Bronchial epithelial cell (primary cell): ENCODE data around the gene ALDH18A1. TPM values are rescaled to one million over a fixed set of nuclear protein-coding genes. Genes with fewer than 3 reads are reported as not detected.

Experiments used
- DNase-seq: peaks from one replicate; pipeline ENCODE4 v3.0.0-alpha.2; 2010; ENCODE audit warnings: low read depth
- FAIRE-seq: peaks from 2 replicates; lab custom pipeline; 2011; peaks lifted over from hg19 to GRCh38; lab: Jason Lieb, UNC
- H3K27me3 ChIP-seq: 2 replicates; pipeline ENCODE4 v1.5.1; 2011; ENCODE audit warnings: low read length; ENCODE audit not compliant: control insufficient read depth, insufficient read depth
- H3K36me3 ChIP-seq: 2 replicates; pipeline ENCODE4 v1.5.1; 2011; ENCODE audit warnings: low read length; ENCODE audit not compliant: control insufficient read depth, insufficient read depth
- H3K4me3 ChIP-seq: 2 replicates; pipeline ENCODE4 v1.5.1; 2011; ENCODE audit warnings: mild to moderate bottlenecking, low read depth, low read length, control low read depth
- CTCF ChIP-seq: IDR thresholded peaks from 2 replicates; pipeline ENCODE4 v1.5.1; 2011; ENCODE audit warnings: mild to moderate bottlenecking, moderate library complexity, low read length, control low read depth, inconsistent platforms; ENCODE audit not compliant: insufficient read depth, severe bottlenecking
- total RNA-seq: library from RNA; depleted of rRNA; stranded (reverse); fragments of >200 nt; gene quantifications from 2 replicates; pipeline ENCODE4 v1.2.1, GENCODE V29; 2014

ALDH18A1 gene
- total RNA-seq, 1 donor from 2014 or later, result 68.4 TPM

- Histone ChIP-seq H3K4me3 (no peak overlapping the region), H3K27me3 (peaks cover 1% of the 10 kb centered on the region), H3K36me3 (no peaks in the 10 kb centered on the region)
- no peak for DNase-seq
- FAIRE-seq, result no peak
- TF ChIP-seq CTCF, result no peak
Observed at GRCh38 chr10:95579292-95579691, 77.2 kb downstream of the ALDH18A1 start.

GRCh38 chr10:95578619-95579018 lies 77.9 kb downstream of the ALDH18A1 start:
- no peak for FAIRE-seq
- no peak for DNase-seq
- no peak for TF ChIP-seq CTCF

GRCh38 chr10:95574649-95575365 lies 81.7 kb downstream of the ALDH18A1 start:
- no peak for TF ChIP-seq CTCF
- FAIRE-seq (no peak), DNase-seq (no peak)
- Histone ChIP-seq H3K36me3 (no peaks in the 10 kb centered on the region), H3K27me3 (peaks cover 2% of the 10 kb centered on the region), H3K4me3 (no peak overlapping the region)

More at GRCh38 chr10:95578619-95579018, 77.9 kb downstream of the ALDH18A1 start:
- H3K27me3 ChIP-seq, result peaks cover 2% of the 10 kb centered on the region
- H3K36me3 ChIP-seq, result no peaks in the 10 kb centered on the region
- no peak overlapping the region for H3K4me3 ChIP-seq

GRCh38 chr10:95573964-95574604 lies 82.4 kb downstream of the ALDH18A1 start:
- no peak for TF ChIP-seq CTCF
- peaks cover 2% of the 10 kb centered on the region for H3K27me3 ChIP-seq
- DNase-seq, result no peak
- H3K4me3 ChIP-seq, result no peak overlapping the region
- no peaks in the 10 kb centered on the region for H3K36me3 ChIP-seq
- peak; percentile 70 for FAIRE-seq

GRCh38 chr10:95573527-95573926 lies 83.0 kb downstream of the ALDH18A1 start:
- no peak for TF ChIP-seq CTCF
- no peak for DNase-seq
- Histone ChIP-seq H3K27me3 (peaks cover 2% of the 10 kb centered on the region), H3K36me3 (no peaks in the 10 kb centered on the region), H3K4me3 (no peak overlapping the region)
- FAIRE-seq, result peak; percentile 52
